ENCODE data around the gene GLP1R. TPM values are rescaled to one million over a fixed set of nuclear protein-coding genes. Genes with fewer than 3 reads are reported as not detected.

GLP1R gene
- polyA plus RNA-seq, 1 donor from 2014 or later: 0.06 TPM

DNA sequence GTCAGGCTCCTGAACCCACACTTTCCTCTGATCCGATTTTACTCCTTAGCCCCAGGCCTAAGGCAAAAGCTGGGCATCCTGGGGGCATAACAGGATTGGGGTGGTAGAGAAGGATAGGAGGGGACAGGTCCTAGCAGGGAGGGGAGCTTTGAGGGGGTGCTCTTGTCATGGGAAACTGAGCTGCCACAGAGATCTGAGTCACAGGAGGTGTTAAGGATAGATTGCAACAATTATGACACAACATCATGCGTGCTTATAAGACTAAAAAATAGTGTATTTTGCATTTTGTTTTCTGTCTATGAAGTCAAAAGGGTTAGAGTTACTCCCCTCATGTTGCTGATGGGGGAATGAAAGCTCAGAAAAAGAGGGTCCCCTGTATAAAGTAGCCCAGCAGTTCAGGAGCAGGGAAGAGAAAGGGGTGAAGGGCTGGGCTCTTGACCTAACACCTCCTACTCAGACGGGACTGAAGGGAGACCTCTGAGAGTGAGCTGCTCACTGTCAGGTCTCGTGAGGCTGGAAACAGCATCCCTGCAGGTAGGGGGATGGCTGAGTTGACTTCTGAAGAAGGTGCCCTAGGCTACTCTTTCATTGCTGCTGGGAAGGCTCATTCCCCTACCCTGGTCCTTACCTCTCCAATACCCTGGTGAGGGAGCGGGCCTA, 2.0 kb downstream of the GLP1R start:
- no peak overlapping the region for H3K27ac ChIP-seq (ENCODE audit: low read length)
- no peak overlapping the region for H3K9ac ChIP-seq (ENCODE audit: low read length)
- H3K27me3 ChIP-seq (ENCODE audit: insufficient read depth, low read depth, low read length): peaks cover 47% of the 10 kb centered on the region

GRCh38 chr6:39051399-39052122, 3.0 kb downstream of the GLP1R start:
- Histone ChIP-seq H3K9me2 (ENCODE audit: insufficient read depth, low read length) (no peaks in the 10 kb centered on the region), H3K4me3 (ENCODE audit: low read length) (no peak overlapping the region), H3K79me2 (replicated peaks; ENCODE audit: insufficient read depth, low read length) (no peaks in the 10 kb centered on the region), H3K4me2 (ENCODE audit: low read length) (no peak overlapping the region), H3K27me3 (ENCODE audit: insufficient read depth, low read depth, low read length) (peaks cover 47% of the 10 kb centered on the region), H4K20me1 (ENCODE audit: insufficient read depth) (no peaks in the 10 kb centered on the region), H3K9ac (ENCODE audit: low read length) (no peak overlapping the region), H3K27ac (ENCODE audit: low read length) (no peak overlapping the region), H3F3A (ENCODE audit: insufficient read depth, low read length, poor library complexity, severe bottlenecking) (no peaks in the 10 kb centered on the region), H2AFZ (ENCODE audit: low read depth, low read length) (no peak overlapping the region), H3K9me3 (ENCODE audit: low read length) (no peaks in the 10 kb centered on the region), H3K36me3 (ENCODE audit: insufficient read depth, low read length) (no peaks in the 10 kb centered on the region)
- TF ChIP-seq, protein P1, sequence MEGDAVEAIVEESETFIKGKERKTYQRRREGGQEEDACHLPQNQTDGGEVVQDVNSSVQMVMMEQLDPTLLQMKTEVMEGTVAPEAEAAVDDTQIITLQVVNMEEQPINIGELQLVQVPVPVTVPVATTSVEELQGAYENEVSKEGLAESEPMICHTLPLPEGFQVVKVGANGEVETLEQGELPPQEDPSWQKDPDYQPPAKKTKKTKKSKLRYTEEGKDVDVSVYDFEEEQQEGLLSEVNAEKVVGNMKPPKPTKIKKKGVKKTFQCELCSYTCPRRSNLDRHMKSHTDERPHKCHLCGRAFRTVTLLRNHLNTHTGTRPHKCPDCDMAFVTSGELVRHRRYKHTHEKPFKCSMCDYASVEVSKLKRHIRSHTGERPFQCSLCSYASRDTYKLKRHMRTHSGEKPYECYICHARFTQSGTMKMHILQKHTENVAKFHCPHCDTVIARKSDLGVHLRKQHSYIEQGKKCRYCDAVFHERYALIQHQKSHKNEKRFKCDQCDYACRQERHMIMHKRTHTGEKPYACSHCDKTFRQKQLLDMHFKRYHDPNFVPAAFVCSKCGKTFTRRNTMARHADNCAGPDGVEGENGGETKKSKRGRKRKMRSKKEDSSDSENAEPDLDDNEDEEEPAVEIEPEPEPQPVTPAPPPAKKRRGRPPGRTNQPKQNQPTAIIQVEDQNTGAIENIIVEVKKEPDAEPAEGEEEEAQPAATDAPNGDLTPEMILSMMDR (IDR thresholded peaks at IDR 0.05; ENCODE audit: poor library complexity, severe bottlenecking): no peak
- TF ChIP-seq POLR2AphosphoS5 (IDR thresholded peaks at IDR 0.05) (no peak), RAD21 (conservative IDR thresholded peaks at IDR 0.05) (no peak), TAF1 (IDR thresholded peaks at IDR 0.05; ENCODE audit: low read depth) (no peak), SMC3 (conservative IDR thresholded peaks at IDR 0.05; ENCODE audit: poor library complexity) (no peak), EP300 (conservative IDR thresholded peaks at IDR 0.05; ENCODE audit: poor library complexity, severe bottlenecking) (no peak), MXI1 (conservative IDR thresholded peaks at IDR 0.05; ENCODE audit: poor library complexity, severe bottlenecking) (no peak), EZH2 (IDR thresholded peaks at IDR 0.05; ENCODE audit: borderline replicate concordance, insufficient read depth, low read length, poor library complexity, severe bottlenecking) (no peak)
- TF ChIP-seq, protein P2, sequence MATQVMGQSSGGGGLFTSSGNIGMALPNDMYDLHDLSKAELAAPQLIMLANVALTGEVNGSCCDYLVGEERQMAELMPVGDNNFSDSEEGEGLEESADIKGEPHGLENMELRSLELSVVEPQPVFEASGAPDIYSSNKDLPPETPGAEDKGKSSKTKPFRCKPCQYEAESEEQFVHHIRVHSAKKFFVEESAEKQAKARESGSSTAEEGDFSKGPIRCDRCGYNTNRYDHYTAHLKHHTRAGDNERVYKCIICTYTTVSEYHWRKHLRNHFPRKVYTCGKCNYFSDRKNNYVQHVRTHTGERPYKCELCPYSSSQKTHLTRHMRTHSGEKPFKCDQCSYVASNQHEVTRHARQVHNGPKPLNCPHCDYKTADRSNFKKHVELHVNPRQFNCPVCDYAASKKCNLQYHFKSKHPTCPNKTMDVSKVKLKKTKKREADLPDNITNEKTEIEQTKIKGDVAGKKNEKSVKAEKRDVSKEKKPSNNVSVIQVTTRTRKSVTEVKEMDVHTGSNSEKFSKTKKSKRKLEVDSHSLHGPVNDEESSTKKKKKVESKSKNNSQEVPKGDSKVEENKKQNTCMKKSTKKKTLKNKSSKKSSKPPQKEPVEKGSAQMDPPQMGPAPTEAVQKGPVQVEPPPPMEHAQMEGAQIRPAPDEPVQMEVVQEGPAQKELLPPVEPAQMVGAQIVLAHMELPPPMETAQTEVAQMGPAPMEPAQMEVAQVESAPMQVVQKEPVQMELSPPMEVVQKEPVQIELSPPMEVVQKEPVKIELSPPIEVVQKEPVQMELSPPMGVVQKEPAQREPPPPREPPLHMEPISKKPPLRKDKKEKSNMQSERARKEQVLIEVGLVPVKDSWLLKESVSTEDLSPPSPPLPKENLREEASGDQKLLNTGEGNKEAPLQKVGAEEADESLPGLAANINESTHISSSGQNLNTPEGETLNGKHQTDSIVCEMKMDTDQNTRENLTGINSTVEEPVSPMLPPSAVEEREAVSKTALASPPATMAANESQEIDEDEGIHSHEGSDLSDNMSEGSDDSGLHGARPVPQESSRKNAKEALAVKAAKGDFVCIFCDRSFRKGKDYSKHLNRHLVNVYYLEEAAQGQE (IDR thresholded peaks at IDR 0.05; ENCODE audit: borderline replicate concordance): no peak

More for the DNA sequence above, 2.0 kb downstream of the GLP1R start:
- Histone ChIP-seq H3K9me3 (ENCODE audit: low read length) (no peaks in the 10 kb centered on the region), H3K36me3 (ENCODE audit: insufficient read depth, low read length) (no peaks in the 10 kb centered on the region), H3K4me3 (ENCODE audit: low read length) (no peak overlapping the region), H2AFZ (ENCODE audit: low read depth, low read length) (no peak overlapping the region), H3F3A (ENCODE audit: insufficient read depth, low read length, poor library complexity, severe bottlenecking) (no peaks in the 10 kb centered on the region), H3K4me2 (ENCODE audit: low read length) (no peak overlapping the region), H3K79me2 (replicated peaks; ENCODE audit: insufficient read depth, low read length) (no peaks in the 10 kb centered on the region), H4K20me1 (ENCODE audit: insufficient read depth) (no peaks in the 10 kb centered on the region), H3K9me2 (ENCODE audit: insufficient read depth, low read length) (no peaks in the 10 kb centered on the region)
- TF ChIP-seq TAF1 (IDR thresholded peaks at IDR 0.05; ENCODE audit: low read depth) (no peak), EP300 (conservative IDR thresholded peaks at IDR 0.05; ENCODE audit: poor library complexity, severe bottlenecking) (no peak), POLR2AphosphoS5 (IDR thresholded peaks at IDR 0.05) (no peak), MXI1 (conservative IDR thresholded peaks at IDR 0.05; ENCODE audit: poor library complexity, severe bottlenecking) (no peak), EZH2 (IDR thresholded peaks at IDR 0.05; ENCODE audit: borderline replicate concordance, insufficient read depth, low read length, poor library complexity, severe bottlenecking) (no peak)
- TF ChIP-seq, protein P1 (IDR thresholded peaks at IDR 0.05; ENCODE audit: poor library complexity, severe bottlenecking): no peak

Measured in neural cell (in vitro differentiated cells).